BJ (cell line): ENCODE measurements around the gene HS1BP3. TPM values are rescaled to one million over a fixed set of nuclear protein-coding genes. Genes with fewer than 3 reads are reported as not detected.

ENCODE experiments used
- CTCF ChIA-PET: fragments of 350-600 bp; formaldehyde crosslinking; extraction: SDS; loops from one replicate; lab custom pipeline; 2021; ENCODE audit warnings: antibody characterized with exemption, inconsistent platforms; lab: Yijun Ruan, JAX
- POLR2A ChIA-PET: fragments of 300-600 bp; sonication (Branson Sonifier 250); formaldehyde crosslinking; extraction: SDS; loops from one replicate; lab custom pipeline; 2021; ENCODE audit warnings: antibody characterized with exemption; lab: Charles Lee
- DNase-seq: peaks from one replicate; pipeline ENCODE4 v3.0.0-alpha.2; 2011; ENCODE audit warnings: low read depth
- H3K27me3 ChIP-seq: 2 replicates; pipeline ENCODE4 v1.6.0; 2011; ENCODE audit warnings: low read length; ENCODE audit not compliant: control insufficient read depth, insufficient read depth
- H3K36me3 ChIP-seq: 2 replicates; pipeline ENCODE4 v1.5.1; 2011; ENCODE audit warnings: low read length; ENCODE audit not compliant: control insufficient read depth, insufficient read depth
- H3K4me3 ChIP-seq: 2 replicates; pipeline ENCODE4 v1.5.1; 2011; ENCODE audit warnings: low read depth, mild to moderate bottlenecking, control low read depth, low read length
- polyA plus RNA-seq: library from polyadenylated mRNA; depleted of rRNA; stranded (reverse); fragments of >200 nt; gene quantifications from 2 replicates; pipeline ENCODE4 v1.2.3, GENCODE V29; 2011
- TF ChIP-seq, protein P1 (sequence below): IDR thresholded peaks from 2 replicates; pipeline ENCODE4 v1.5.1; 2011; ENCODE audit warnings: low read depth, mild to moderate bottlenecking, control low read depth, inconsistent platforms, low read length, moderate library complexity; ENCODE audit not compliant: insufficient read depth

The HS1BP3 gene
- polyA plus RNA-seq, 1 experiment = 13.6 TPM

GRCh38 chr2:20652673-20653575 lies 2.0 kb upstream of the HS1BP3 start:
- Histone ChIP-seq H3K27me3 (peaks cover 7% of the 10 kb centered on the region), H3K36me3 (no peaks in the 10 kb centered on the region), H3K4me3 (no peak overlapping the region)
- POLR2A ChIA-PET = no interaction called here
- TF ChIP-seq, protein P1, sequence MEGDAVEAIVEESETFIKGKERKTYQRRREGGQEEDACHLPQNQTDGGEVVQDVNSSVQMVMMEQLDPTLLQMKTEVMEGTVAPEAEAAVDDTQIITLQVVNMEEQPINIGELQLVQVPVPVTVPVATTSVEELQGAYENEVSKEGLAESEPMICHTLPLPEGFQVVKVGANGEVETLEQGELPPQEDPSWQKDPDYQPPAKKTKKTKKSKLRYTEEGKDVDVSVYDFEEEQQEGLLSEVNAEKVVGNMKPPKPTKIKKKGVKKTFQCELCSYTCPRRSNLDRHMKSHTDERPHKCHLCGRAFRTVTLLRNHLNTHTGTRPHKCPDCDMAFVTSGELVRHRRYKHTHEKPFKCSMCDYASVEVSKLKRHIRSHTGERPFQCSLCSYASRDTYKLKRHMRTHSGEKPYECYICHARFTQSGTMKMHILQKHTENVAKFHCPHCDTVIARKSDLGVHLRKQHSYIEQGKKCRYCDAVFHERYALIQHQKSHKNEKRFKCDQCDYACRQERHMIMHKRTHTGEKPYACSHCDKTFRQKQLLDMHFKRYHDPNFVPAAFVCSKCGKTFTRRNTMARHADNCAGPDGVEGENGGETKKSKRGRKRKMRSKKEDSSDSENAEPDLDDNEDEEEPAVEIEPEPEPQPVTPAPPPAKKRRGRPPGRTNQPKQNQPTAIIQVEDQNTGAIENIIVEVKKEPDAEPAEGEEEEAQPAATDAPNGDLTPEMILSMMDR = no peak
- CTCF ChIA-PET = interaction anchor here (0.7 to 11.0 kb wide), 5 partner anchors 12 to 310 kb away, joined by 3 to 126 read pairs (median 4); partner anchors contain the start of gene GDF7
- no peak for DNase-seq

DNA sequence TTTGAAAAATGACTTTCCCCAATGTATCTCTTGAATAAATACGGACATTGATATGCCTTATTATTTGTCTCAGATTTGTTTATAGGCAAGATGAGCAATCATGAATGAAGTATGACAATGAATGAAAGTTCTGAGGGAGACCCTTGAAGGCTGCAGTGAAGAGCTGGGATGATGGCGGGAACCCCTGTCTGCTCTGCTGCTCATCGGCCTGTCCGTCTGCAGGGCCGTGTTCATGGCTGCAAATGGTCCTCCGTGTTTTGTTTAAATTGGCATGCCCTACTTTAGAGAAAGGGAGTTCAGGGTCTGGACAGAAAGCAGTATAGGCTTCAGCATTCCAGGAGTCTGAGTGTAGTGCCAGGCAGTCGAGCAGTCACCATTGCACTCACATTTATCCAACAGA lies 1.2 kb upstream of the HS1BP3 start:
- TF ChIP-seq, protein P1 = no peak
- DNase-seq = no peak
- CTCF ChIA-PET = interaction anchor here (0.7 to 11.0 kb wide), 10 partner anchors 10 to 310 kb away, joined by 3 to 126 read pairs (median 4); partner anchors contain the start of genes GDF7 and RHOB
- peaks cover 6% of the 10 kb centered on the region for H3K27me3 ChIP-seq
- no peaks in the 10 kb centered on the region for H3K36me3 ChIP-seq
- POLR2A ChIA-PET = no interaction called here
- H3K4me3 ChIP-seq = no peak overlapping the region

DNA sequence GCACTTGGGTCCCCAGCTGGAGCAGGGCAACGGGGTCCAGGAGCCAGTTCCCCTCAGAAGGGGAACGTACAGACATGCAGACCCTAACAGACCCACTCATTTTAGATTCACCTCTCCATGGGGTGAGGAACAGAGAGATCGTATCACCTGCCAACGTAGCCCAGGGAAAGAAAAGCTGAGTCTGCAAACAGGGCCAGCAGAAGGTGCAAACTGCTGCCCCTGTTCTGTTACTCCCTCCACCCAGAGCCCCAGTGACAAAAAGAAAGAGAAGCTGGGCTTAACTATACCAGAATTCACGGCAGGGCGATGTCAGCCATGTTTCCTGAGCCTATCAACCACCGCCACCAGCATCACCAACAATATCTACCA lies 817 bp upstream of the HS1BP3 start:
- ChIA-PET CTCF (interaction anchor here (0.6 to 11.0 kb wide), 34 partner anchors 9 to 396 kb away, joined by 3 to 126 read pairs (median 4); partner anchors contain the start of genes GDF7 and RHOB), POLR2A (interaction anchor here (0.5 kb wide), 1 partner anchor 237 kb away, joined by 7 read pairs; no protein-coding TSS in a partner anchor)
- no peak overlapping the region; the same call in 1 of the 2 replicates for H3K4me3 ChIP-seq
- no peaks in the 10 kb centered on the region for H3K36me3 ChIP-seq
- DNase-seq = no peak
- TF ChIP-seq, protein P1 = no peak
- peaks cover 6% of the 10 kb centered on the region for H3K27me3 ChIP-seq

- ChIA-PET CTCF (interaction anchor here (0.8 to 11.0 kb wide), 21 partner anchors 8 to 312 kb away, joined by 3 to 126 read pairs (median 5); partner anchors contain the start of gene GDF7), POLR2A (no interaction called here)
- peak overlapping the region; percentile 88 for H3K4me3 ChIP-seq
- no peaks in the 10 kb centered on the region for H3K36me3 ChIP-seq
- TF ChIP-seq, protein P1 = 0 out of 2 replicates have a peak, but pooled peaks have one; percentile 10
- DNase-seq = no peak
- H3K27me3 ChIP-seq = peaks cover 2% of the 10 kb centered on the region; the same call in 1 of the 2 replicates
Measured at GRCh38 chr2:20650393-20650876, 463 bp downstream of the HS1BP3 start.

- DNase-seq = no peak
- TF ChIP-seq, protein P1 = no peak
- H3K36me3 ChIP-seq = no peaks in the 10 kb centered on the region; the same call in none of the 2 replicates
- ChIA-PET CTCF (interaction anchor here (0.8 to 11.0 kb wide), 18 partner anchors 8 to 312 kb away, joined by 3 to 126 read pairs (median 6); partner anchors contain the start of gene GDF7), POLR2A (no interaction called here)
- peaks cover 2% of the 10 kb centered on the region; the same call in 1 of the 2 replicates for H3K27me3 ChIP-seq
- peak overlapping the region; percentile 88 for H3K4me3 ChIP-seq
Measured at GRCh38 chr2:20649976-20650375, 922 bp downstream of the HS1BP3 start.
